Activated T-cell treated with anti-CD3 and anti-CD28 coated beads for 1 hour (primary cell): Measurements from ENCODE around the gene TMEM120A.
"Not testable (repeated sequence)": the region's sequence is repeated elsewhere in the genome, so short reads cannot be mapped to it uniquely, and the experiment has no call there.

Experiments
- DNase-seq: peaks from one replicate; pipeline ENCODE4 v3.0.0-alpha.2; 2020; ENCODE audit warnings: low read depth

Gene TMEM120A

DNA sequence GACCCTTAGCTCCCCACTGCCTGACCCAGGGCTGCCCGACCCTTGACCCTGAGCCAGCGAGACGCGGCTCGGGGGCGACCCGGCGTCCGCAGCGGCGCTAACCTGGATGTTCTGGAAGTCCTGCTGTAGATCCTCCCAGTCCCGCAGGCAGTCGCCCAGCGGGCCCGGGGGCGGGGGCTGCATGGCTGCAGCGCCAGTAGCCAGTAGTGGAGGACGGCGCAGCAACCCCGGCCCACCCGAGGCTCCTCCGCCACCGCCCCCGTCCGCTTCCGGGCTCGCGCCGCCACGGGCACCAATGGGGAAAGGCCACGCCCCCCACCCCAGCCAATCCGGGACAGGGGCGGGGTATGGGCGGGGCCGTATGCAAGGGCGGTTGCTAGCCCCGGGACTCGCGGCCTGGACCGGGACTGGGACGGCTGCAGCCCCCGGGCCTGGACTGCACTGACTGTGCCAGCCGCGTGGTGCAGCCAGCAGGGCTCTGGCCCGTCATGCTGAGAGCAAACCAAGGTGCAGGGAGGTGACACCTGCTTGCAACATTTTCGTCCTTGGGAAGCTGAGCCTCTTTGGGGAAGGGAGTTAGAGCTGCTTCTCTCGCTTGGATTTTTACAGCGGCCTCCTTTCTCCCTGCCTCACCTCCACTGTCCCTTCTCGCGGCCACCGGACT, at the start of gene TMEM120A:
TMEM120A (minus strand) TSS at position 208 of the 664 bp plus-strand sequence; CDS start at position 183, 25 bp downstream.
- DNase-seq, result peak; percentile 96

DNA sequence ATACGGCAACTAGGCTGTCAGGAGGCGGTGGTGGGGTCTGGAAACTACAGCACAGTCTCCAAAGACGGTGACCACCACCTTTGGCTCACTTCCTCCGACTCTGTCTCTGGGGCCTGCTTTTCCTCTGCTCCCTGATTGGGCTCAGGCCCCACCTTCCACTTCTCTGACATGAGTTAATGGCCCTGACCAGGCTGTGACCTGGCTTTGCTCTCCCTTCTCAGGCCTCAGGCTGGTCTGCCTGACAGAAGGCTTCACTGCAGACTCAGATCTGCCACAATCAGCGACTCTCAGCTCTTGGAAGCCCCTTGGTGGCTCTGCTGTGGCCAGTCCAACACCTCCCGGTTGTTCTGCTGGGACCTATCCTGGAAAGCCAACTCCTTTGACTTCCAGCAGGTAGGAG, 45.7 kb upstream of the TMEM120A start:
- no peak for DNase-seq

DNA sequence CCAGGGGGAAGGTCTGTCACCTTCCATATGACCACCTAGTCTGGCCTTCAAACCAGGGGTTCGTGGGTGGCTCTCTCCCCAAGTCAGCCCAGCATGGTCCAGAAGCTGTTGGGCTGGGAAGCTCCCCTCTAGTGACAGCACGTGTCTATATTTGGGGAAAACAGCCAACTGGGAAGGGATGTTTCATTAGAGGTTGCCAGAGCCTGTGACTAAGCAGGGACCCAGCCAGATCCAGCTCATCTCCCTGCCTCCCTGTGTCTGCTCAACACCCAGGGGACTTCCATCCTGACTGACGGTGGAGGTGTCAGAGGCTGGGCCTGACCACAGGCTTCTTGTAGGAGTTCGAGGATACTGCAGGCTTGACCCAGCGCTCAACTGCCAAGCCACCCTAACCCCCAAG, 42.9 kb upstream of the TMEM120A start:
- no peak for DNase-seq

DNA sequence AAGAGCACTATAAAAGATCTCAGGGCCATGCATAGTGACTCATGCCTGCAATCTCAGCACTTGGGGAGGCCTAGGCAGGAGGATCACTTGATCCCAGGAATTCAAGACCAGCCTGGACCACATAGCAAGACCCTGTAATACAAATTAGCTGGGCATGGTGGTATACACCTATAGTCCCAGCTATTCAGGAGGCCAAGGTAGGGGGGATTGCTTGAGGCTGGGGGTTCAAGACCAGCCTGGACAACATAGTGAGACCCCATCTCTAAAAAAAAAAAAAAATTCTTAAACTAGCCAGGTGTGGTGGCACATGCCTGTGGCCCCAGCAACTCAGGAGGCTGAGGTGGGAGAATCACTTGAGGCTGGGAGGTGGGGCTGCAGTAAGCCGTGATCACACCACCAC, 37.6 kb upstream of the TMEM120A start:
- DNase-seq, result no peak

DNA sequence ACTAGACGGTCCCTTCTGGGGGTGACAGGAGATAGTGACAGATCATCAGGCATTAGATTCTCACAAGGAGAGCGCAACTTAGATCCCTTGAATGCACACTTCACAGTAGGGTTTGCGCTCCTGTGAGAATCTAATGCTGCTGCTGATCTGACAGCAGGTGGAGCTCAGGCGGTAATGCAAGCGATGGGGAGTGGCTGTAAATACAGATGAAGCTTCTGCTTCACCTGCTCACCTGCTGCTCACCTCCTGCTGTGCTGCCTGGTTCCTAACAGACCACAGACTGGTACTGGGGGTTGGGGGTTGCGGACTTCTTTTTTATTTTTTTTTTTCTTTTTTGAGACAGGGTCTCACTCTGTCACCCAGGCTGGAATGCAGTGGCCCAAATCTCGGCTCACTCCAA, 35.3 kb upstream of the TMEM120A start:
- DNase-seq, result not testable (repeated sequence)

DNA sequence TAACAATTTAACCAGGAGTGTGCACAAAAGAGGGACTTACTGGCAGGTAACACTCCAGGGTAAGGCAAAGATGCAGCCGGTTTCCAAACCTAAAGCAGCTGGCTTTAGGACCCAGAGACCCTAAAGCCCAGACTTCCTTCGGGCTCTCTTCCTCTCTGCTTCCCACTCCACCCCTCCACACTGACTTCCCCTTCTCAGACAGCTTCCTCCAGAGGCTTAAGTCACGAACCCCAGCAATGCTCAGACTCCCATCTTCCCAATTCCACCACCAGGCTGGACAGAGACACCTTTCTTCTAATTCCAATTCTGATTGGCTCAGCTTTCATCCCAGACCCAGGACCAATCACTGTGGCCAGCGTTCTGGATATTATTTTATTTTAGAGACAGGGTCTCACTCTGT, 28.6 kb upstream of the TMEM120A start:
- no peak for DNase-seq

DNA sequence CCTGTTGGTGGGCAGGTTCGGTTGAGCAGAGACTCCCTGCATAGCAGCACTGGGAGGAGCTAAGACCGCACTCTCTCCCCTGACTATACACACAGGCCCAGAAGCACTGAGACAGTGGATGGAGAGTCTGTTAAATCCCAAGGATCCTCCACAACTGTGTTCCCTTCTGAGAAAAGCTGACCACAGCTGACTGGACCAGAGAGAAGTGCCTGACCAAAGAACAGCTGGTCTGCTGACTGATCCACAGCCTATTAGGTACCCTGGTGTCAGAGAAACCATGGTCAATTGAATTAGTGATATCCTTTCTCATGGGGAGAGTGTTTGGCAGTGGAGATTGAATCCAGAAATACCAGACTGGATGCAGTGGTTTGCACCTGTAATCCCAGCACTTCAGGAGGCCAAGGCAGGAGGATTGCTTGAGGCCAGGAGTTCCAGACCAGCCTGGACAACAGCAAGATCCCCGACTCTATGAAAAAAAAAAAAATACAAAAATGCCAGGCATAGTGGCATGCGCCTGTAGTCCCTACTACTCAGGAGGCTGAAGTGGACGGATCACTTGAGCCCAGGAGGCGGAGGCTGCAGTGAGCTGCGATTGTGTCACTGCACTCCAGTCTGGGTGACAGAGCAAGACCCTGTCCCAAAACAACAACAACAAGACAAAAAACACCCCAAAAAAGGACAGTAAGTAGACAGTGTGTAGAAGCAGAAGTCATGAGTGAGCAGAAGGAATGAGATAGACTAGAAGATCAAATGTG, 27.8 kb upstream of the TMEM120A start:
- no peak for DNase-seq

DNA sequence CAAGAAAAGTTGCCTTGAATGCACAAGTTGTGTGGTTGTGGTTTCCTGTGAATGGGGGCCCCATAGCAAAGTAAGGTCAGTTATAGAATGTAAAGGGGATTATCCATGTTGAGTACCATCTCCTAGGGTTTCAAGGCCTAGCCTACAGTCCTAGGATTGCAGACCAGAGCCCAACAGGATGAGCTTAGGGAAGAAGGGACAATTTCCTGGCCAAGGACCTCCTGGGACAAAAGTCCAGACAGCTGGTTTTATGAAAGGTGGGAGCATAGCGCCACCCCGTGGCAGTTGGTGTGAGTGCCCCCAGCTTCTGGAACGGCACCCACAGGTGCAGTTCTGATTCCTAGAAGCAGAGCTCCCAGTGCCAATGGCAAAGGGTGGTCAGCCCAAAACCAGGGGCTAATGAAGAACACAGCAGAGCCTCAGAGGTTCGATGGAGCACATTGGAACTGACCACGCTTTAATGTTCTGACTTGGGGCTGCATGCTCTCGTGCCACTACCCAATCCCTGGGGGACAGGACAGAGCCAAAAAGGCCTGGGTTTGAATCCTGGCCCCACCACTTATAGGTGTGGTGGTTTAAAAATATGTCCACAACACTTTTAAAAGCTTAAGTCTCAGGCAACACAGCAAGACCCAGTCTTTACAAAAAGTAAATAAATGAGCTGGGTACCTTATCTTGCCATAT, 25.8 kb upstream of the TMEM120A start:
- peak; percentile 66 for DNase-seq

DNA sequence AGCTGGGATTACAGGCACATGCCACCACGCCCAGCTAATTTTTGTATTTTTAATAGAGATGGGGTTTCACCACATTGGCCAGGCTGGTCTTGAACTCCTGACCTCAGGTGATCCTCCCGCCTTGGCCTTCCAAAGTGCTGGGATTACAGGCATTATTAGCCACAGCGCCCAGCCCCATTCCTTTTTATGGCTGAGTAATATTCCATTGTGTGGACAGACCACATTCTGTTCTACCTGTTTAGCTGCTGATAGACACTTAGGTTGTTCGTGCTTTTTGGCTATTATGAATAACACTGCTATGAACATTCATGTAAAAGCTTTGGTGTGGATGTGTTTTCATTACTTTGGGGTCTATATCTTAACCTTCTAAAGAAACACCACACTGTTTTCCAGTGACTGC, 24.1 kb upstream of the TMEM120A start:
- DNase-seq, result not testable (repeated sequence)

DNA sequence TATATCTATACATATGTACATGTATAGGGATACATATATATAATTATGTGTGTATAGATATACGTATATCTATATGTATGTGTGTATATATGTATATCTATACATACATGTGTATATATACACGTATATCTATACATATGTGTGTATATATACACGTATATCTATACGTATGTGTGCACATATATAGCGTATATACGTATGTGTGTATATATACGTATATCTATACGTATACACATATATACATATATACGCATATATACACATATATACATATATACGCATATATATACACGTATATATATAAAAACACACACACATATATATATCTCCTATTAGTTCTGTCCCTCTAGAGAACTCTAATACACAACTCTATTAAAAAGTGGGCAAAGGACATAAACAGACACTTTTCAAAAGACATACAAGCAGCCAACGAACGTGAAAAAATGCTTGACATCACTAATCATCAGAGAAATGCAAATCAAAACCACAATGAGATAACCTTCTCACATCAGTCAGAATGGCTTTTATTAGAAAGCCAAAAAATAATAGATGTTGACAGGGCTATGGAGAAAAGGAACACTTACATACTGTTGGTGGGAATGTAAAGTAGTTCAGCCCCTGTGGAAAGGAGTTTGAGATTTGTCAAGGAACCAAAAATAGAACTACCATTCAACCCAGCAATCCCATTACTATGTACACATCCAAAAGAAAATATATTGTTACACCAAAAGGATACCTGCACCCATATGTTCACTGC, 22.0 kb upstream of the TMEM120A start:
- DNase-seq, result no peak

DNA sequence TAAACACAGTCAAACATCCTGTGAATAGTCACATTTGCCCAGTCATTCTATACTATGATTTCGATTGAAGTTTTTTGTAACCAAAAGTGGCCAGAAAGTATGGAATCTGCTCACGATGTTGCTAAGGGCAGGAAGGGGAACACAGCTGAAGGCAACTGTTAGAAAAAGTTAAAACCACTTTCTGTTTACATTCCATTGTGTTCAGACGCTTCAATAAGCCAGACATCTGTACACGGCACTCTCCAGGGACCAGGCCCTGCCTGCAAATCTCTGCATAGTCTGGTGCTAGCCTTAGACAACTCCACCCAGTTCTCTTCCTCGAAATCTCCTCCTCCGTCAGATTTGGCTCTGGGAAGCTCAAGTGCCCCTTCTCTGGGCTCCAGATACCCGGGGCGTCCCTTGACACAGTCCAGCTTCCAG, 17.1 kb upstream of the TMEM120A start:
- no peak for DNase-seq

DNA sequence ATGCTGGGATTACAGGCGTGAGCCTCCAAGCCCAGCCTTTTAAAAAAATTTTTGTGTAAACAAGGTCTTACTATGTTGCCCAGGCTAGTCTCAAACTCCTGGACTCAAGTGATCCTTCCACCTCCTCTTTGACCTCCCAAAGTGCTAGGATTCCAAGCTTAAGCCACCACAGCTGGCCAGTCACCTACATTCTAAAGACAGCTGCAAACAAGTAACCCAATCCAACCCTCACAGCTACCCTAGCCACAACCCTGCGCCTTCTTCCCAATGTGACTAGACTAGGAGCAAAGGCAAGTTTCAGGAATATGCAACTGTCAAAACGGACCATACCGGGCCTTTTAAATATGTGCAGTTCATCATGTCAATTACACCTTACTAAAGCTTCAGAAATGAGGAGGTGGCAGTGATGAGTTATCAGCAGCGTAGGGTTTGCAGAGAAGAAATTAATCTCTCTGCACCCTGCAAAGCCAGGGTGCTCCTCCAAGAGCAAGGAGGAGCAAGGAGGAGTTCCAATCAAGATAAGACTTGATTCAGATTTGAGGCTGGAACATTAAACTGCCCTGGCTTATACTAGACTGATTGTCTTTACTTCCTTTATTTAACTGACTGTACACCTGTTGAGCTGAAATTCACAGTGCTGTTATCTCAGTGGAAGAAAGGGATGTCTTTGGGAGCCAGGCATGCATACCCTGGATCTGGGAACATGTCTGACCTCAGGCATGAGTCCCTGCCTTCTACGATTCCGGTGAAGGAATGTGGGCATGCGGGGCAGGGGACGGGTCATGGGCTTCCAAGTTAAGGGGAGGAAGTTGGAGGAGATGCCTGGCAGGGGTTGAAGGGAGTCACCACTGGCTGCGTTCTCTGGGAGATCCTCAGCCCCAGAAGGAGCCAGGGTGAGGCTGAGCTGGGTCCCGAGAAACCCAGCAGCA, 15.5 kb upstream of the TMEM120A start:
- DNase-seq, result no peak

DNA sequence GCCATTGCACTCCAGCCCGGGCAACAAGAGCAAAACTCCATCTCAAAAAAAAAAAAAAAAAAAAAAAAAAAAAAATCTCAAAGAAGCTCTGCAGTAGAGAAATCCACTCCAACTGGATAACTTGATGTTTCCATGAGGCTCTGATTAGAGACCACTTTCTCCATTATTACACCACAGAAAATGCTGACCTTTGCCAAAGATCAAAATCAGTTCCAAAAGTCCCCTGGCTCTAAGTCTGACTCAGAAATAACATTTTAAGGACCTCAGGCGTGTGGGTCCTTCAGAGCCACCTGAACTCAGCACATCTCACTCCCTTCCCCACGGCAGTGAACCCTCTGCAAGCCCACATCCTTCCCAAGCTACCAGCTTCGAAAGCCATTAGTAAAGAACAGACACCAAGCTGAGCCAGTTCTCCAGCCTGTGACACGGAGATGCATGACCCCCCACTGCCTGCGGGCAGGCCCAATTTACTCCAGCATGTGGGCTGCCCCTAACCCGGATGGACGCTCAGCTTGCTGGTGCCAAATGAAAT, 13.8 kb upstream of the TMEM120A start:
- no peak for DNase-seq

DNA sequence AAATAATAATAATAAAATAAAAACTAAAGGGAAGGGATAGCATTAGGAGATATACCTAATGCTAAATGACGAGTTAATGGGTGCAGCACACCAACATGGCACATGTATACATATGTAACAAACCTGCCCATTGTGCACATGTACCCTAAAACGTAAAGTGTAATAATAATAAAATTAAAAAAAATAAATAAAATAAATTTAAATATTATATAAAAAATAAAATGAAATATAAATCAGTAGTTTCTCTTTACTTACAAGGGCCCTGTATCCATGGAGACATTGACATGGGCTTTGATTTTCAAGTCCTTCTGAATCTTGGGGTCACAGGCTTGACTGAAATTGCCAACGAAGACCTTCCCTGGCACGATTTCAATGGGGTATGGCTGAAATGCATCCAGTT, 10.6 kb upstream of the TMEM120A start:
- DNase-seq, result not testable (repeated sequence)

DNA sequence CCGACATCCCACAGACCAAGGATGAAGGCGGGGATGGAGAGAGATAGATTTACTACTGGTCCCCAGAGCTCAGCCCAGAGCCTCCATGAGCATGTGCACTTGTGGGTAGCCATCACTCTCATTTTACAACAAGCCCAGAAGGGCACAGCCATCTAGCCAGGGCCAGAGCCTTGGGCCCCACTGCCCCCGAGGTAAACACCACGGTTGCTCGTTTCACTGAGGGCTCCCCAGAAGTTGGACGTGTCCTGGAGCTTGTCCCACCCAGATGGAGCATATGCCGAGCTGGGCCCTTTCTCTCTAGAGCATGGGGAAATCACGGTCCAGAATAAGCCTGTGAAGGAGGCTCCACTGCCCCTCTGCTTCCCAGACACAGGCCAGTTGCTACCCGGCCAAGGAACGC, 9.0 kb upstream of the TMEM120A start:
- no peak for DNase-seq

DNA sequence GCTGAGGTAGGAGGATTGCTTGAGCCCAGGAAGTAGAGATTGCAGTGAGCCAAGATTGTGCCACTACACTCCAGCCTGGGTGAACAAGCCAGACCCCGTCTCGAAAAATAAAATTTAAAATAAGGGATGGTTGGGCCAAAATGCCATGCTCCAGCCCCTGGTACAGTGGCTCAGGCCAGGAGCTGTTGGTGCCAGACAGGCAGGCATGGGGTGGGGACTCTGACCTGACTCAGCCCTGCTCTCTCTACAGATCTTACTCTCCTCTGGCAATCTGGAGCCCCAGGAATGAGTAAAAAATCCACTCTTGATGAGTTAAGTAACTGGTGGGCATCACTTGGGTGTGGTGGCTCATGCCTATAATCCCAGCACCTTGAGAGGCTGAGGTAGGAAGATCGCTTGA, 8.4 kb upstream of the TMEM120A start:
- DNase-seq, result no peak

DNA sequence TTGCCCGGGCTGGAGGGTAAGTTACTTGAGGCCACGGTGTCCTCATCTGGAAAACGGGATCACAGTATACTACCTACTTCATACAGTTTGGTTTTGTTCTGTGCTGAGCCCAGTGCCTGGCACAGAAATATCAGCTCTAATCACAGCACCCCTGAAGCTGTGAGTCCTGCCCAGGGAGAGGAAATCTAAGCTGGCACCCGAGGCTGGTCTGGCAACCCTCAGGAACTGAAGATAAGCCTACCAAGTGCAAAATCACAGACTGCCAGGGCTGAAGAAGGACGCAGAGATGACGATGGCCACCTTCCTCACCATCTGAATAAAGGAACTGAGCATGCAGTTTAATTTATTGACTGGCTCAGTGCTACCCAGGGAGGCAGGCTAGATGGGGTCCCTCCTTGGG, 7.7 kb upstream of the TMEM120A start:
- DNase-seq, result no peak

DNA sequence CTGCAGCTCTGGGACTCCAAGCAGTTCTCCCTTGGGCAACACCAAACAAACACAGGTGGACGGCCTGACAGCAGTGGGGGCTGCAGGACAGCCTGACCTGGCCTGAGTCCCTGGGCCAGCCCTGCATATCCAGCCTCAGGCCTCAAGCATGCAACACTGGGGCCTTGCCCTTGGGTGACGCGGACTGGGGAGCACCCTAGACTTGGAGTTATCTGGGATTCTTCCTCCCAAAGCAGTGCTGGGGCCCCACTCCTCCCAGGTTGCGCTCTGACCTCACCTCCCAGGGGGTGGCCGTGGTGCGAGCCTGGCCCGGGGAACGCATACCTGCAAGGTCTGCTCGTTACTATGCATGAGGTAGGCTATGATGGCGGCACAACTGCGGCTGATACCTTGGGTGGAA, 6.2 kb upstream of the TMEM120A start:
- DNase-seq, result no peak

DNA sequence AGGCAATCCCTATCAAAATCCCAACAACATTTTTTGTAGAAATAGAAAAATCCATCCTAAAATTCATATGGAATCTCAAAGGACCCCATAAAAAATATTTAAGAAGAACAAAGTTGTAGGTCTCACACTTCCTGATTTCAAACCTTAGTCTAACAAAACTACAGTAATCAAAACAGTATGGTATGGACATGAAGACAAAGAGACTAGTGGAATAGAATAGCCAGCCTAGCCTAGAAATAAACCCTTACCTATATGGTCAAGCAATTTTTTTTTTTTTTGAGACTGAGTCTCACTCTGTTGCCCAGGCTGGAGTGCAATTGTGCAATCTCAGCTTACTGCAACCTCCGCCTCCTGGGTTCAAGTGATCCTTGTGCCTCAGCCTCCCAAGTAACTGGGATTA, 3.6 kb upstream of the TMEM120A start:
- no peak for DNase-seq

DNA sequence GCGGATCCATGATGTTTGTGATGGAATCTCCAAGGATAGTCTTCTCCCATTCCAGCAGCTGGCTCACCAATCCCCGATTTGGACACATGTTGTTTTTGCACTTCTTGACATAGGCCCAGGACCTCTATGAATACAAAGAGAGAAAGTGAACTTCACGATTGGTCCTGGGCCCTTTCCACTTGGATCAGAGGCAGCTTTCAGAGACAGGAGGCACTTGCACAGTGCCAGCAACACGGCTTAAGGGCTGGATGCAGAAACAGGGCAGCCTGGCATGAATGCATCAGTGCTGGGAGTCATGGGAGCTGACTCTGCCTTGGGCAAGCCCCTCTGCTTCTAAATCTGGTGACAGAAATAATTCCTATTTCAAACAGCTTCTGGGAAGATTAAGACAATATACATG, 2.1 kb upstream of the TMEM120A start:
- DNase-seq, result no peak

DNA sequence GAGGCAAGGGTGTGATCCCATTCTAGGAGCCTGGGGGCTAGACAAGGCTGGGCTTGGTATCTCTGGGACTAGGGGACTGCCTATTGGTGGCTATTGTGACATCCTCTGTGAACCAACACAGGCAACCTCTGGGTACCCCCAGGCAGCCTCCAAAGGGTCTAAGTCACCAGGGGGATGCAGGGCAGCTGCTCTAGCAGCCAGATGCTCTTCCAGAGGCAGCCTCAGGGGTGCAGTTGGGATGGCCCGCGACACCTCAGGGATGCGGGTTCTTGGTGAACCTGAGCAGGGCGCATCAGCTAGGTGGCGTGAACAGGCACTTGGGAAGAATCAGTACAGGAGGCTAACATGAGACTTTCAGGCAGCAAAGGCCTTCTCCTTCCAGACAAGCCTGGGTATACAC, 1.6 kb upstream of the TMEM120A start:
- DNase-seq, result no peak
